GM13976 (cell line): ENCODE data around the gene DRC7.

Experiments used
- DNase-seq: peaks from one replicate; pipeline ENCODE4 v3.0.0; 2012; ENCODE audit warnings: low spot score
- CTCF ChIP-seq: IDR thresholded peaks from 2 replicates; pipeline ENCODE4 v1.5.1; 2012; ENCODE audit warnings: borderline replicate concordance, mild to moderate bottlenecking; ENCODE audit not compliant: insufficient read depth; ENCODE audit errors: extremely low read depth, missing control alignments, control extremely low read depth
- in situ Hi-C: fragments of 300-500 bp; cut with MboI; formaldehyde crosslinking; loops from one replicate; pipeline ENCODE4 v1.12.0; 2022; ENCODE audit warnings: low sequenced_read_pairs, mixed read lengths, inconsistent platforms; ENCODE audit not compliant: unreplicated experiment

The DRC7 gene

GRCh38 chr16:57751539-57752202 lies 57.1 kb downstream of the DRC7 start:
- no peak for DNase-seq
- TF ChIP-seq CTCF = no peak
- in situ Hi-C loops = no loop called here

GRCh38 chr16:57752203-57752580 lies 57.6 kb downstream of the DRC7 start:
- TF ChIP-seq CTCF = no peak
- in situ Hi-C loops = no loop called here
- DNase-seq = no peak

- in situ Hi-C loops = no loop called here
- no peak for TF ChIP-seq CTCF
- no peak for DNase-seq
These were observed 58.2 kb downstream of the DRC7 start for GRCh38 chr16:57752581-57753447.

- in situ Hi-C loops = no loop called here
- DNase-seq = no peak
- TF ChIP-seq CTCF = no peak
These were observed 59.1 kb downstream of the DRC7 start for GRCh38 chr16:57753448-57754353.

GRCh38 chr16:57754354-57755060 lies 59.9 kb downstream of the DRC7 start:
- no peak for TF ChIP-seq CTCF
- in situ Hi-C loops = no loop called here

GRCh38 chr16:57755061-57755684 lies 60.6 kb downstream of the DRC7 start:
- DNase-seq = no peak
- in situ Hi-C loops = no loop called here
- TF ChIP-seq CTCF = no peak

More at GRCh38 chr16:57754354-57755060, 59.9 kb downstream of the DRC7 start:
- DNase-seq = no peak
